WTC11 (cell line): ENCODE results near the gene PET100. TPM values are rescaled to one million over a fixed set of nuclear protein-coding genes. Genes with fewer than 3 reads are reported as not detected.

Experiments used
- CREM ChIP-seq: sonication (generic); formaldehyde crosslinking; IDR thresholded peaks from 2 replicates; pipeline ENCODE4 v1.8.1; 2022; ENCODE audit warnings: mild to moderate bottlenecking, missing genetic modification reagents, moderate library complexity
- ELF4 ChIP-seq: sonication (generic); formaldehyde crosslinking; IDR thresholded peaks from 2 replicates; pipeline ENCODE4 v1.8.1; 2022; ENCODE audit warnings: low read depth, mild to moderate bottlenecking, moderate library complexity, missing genetic modification reagents
- ETV6 ChIP-seq: sonication (generic); formaldehyde crosslinking; IDR thresholded peaks from 2 replicates; pipeline ENCODE4 v1.8.1; 2022; ENCODE audit warnings: mild to moderate bottlenecking, missing genetic modification reagents
- FOXP4 ChIP-seq: sonication (generic); formaldehyde crosslinking; IDR thresholded peaks from 2 replicates; pipeline ENCODE4 v1.8.0; 2022; ENCODE audit warnings: mild to moderate bottlenecking, missing genetic modification reagents
- GRHL2 ChIP-seq: fragments of 250-450 bp; sonication (Bioruptor Pico); IDR thresholded peaks from 2 replicates; pipeline ENCODE4 v1.8.0; 2022; ENCODE audit warnings: mild to moderate bottlenecking, moderate library complexity; ENCODE audit not compliant: insufficient replicate concordance, severe bottlenecking
- IRF1 ChIP-seq: sonication (generic); formaldehyde crosslinking; IDR thresholded peaks from 2 replicates; pipeline ENCODE4 v1.8.0; 2023; ENCODE audit warnings: missing genetic modification reagents
- JAZF1 ChIP-seq: fragments of 250-450 bp; sonication (Bioruptor Pico); IDR thresholded peaks from 2 replicates; pipeline ENCODE4 v1.9.0; 2021; ENCODE audit warnings: moderate library complexity, mild to moderate bottlenecking, inconsistent platforms
- JUN ChIP-seq: sonication (generic); formaldehyde crosslinking; IDR thresholded peaks from 2 replicates; pipeline ENCODE4 v1.8.0; 2023; ENCODE audit warnings: mild to moderate bottlenecking, missing genetic modification reagents
- MAX ChIP-seq: sonication (generic); formaldehyde crosslinking; IDR thresholded peaks from 2 replicates; pipeline ENCODE4 v1.8.0; 2022; ENCODE audit warnings: mild to moderate bottlenecking, missing genetic modification reagents
- NR2C2 ChIP-seq: sonication (generic); formaldehyde crosslinking; IDR thresholded peaks from 2 replicates; pipeline ENCODE4 v1.8.0; 2022; ENCODE audit warnings: mild to moderate bottlenecking, missing genetic modification reagents
- PRDM15 ChIP-seq: sonication (generic); formaldehyde crosslinking; IDR thresholded peaks from 2 replicates; pipeline ENCODE4 v1.8.0; 2022; ENCODE audit warnings: missing genetic modification reagents
- PRRX2 ChIP-seq: fragments of 250-450 bp; sonication (Bioruptor Pico); IDR thresholded peaks from 2 replicates; pipeline ENCODE4 v1.8.0; 2021; ENCODE audit warnings: mild to moderate bottlenecking
- RORB ChIP-seq: fragments of 250-450 bp; sonication (Bioruptor Pico); IDR thresholded peaks from 2 replicates; pipeline ENCODE4 v1.9.0; 2021; ENCODE audit warnings: mild to moderate bottlenecking
- SOX15 ChIP-seq: fragments of 250-450 bp; sonication (Bioruptor Pico); IDR thresholded peaks from 2 replicates; pipeline ENCODE4 v1.9.0; 2021; ENCODE audit warnings: mild to moderate bottlenecking
- ZMAT4 ChIP-seq: fragments of 250-450 bp; sonication (Bioruptor Pico); IDR thresholded peaks from 2 replicates; pipeline ENCODE4 v1.9.0; 2021; ENCODE audit warnings: mild to moderate bottlenecking
- total RNA-seq: library from RNA; stranded (reverse); gene quantifications from 3 replicates; pipeline ENCODE4 v1.2.3, GENCODE V29; 2021
- TF ChIP-seq, protein P1 (sequence below): fragments of 250-450 bp; sonication (Bioruptor Pico); IDR thresholded peaks from 2 replicates; pipeline ENCODE4 v1.8.0; 2021; ENCODE audit warnings: mild to moderate bottlenecking
- TF ChIP-seq, protein P2 (sequence below): sonication (generic); formaldehyde crosslinking; IDR thresholded peaks from 2 replicates; pipeline ENCODE4 v1.8.1; 2022; ENCODE audit warnings: missing genetic modification reagents, borderline replicate concordance
- TF ChIP-seq, protein P3 (sequence below): sonication (generic); formaldehyde crosslinking; IDR thresholded peaks from 2 replicates; pipeline ENCODE4 v1.8.0; 2022; ENCODE audit warnings: mild to moderate bottlenecking, missing genetic modification reagents

The PET100 gene
- total RNA-seq, 1 experiment from 2014 or later = 111 TPM

- peak; percentile 65; the same call in 1 of the 2 replicates for TF ChIP-seq CREM (CRISPR knock-in tag)
- TF ChIP-seq FOXP4 (CRISPR knock-in tag) = peak; percentile 98
- TF ChIP-seq MAX (CRISPR knock-in tag) = peak; percentile 100
- TF ChIP-seq, protein P1, sequence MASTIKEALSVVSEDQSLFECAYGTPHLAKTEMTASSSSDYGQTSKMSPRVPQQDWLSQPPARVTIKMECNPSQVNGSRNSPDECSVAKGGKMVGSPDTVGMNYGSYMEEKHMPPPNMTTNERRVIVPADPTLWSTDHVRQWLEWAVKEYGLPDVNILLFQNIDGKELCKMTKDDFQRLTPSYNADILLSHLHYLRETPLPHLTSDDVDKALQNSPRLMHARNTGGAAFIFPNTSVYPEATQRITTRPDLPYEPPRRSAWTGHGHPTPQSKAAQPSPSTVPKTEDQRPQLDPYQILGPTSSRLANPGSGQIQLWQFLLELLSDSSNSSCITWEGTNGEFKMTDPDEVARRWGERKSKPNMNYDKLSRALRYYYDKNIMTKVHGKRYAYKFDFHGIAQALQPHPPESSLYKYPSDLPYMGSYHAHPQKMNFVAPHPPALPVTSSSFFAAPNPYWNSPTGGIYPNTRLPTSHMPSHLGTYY (CRISPR knock-in tag) = no peak
- TF ChIP-seq PRDM15 (CRISPR knock-in tag) = peak; percentile 62
- TF ChIP-seq IRF1 = peak; percentile 88
- TF ChIP-seq ETV6 = peak; percentile 95
- TF ChIP-seq NR2C2 = peak; percentile 80
- 0 out of 2 replicates have a peak, but pooled peaks have one; percentile 48 for TF ChIP-seq JUN (CRISPR knock-in tag)
- TF ChIP-seq RORB (CRISPR knock-in tag) = no peak
- no peak for TF ChIP-seq PRRX2 (CRISPR knock-in tag)
- TF ChIP-seq JAZF1 (CRISPR knock-in tag) = no peak
- TF ChIP-seq, protein P2, sequence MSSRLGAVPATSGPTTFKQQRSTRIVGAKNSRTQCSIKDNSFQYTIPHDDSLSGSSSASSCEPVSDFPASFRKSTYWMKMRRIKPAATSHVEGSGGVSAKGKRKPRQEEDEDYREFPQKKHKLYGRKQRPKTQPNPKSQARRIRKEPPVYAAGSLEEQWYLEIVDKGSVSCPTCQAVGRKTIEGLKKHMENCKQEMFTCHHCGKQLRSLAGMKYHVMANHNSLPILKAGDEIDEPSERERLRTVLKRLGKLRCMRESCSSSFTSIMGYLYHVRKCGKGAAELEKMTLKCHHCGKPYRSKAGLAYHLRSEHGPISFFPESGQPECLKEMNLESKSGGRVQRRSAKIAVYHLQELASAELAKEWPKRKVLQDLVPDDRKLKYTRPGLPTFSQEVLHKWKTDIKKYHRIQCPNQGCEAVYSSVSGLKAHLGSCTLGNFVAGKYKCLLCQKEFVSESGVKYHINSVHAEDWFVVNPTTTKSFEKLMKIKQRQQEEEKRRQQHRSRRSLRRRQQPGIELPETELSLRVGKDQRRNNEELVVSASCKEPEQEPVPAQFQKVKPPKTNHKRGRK (CRISPR knock-in tag) = 0 out of 2 replicates have a peak, but pooled peaks have one; percentile 49
- TF ChIP-seq SOX15 = no peak
- TF ChIP-seq ELF4 (CRISPR knock-in tag) = peak; percentile 88; the same call in 1 of the 2 replicates
- no peak for TF ChIP-seq GRHL2 (CRISPR knock-in tag)
- no peak for TF ChIP-seq ZMAT4 (CRISPR knock-in tag)
- TF ChIP-seq, protein P3, sequence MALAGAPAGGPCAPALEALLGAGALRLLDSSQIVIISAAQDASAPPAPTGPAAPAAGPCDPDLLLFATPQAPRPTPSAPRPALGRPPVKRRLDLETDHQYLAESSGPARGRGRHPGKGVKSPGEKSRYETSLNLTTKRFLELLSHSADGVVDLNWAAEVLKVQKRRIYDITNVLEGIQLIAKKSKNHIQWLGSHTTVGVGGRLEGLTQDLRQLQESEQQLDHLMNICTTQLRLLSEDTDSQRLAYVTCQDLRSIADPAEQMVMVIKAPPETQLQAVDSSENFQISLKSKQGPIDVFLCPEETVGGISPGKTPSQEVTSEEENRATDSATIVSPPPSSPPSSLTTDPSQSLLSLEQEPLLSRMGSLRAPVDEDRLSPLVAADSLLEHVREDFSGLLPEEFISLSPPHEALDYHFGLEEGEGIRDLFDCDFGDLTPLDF (CRISPR knock-in tag) = peak; percentile 97
Measured at GRCh38 chr19:7636691-7637373, 7.2 kb downstream of the PET100 start, which contains the start of gene STXBP2 (continued).
